Measurements from ENCODE around the gene PROP1.

PROP1 gene

DNA sequence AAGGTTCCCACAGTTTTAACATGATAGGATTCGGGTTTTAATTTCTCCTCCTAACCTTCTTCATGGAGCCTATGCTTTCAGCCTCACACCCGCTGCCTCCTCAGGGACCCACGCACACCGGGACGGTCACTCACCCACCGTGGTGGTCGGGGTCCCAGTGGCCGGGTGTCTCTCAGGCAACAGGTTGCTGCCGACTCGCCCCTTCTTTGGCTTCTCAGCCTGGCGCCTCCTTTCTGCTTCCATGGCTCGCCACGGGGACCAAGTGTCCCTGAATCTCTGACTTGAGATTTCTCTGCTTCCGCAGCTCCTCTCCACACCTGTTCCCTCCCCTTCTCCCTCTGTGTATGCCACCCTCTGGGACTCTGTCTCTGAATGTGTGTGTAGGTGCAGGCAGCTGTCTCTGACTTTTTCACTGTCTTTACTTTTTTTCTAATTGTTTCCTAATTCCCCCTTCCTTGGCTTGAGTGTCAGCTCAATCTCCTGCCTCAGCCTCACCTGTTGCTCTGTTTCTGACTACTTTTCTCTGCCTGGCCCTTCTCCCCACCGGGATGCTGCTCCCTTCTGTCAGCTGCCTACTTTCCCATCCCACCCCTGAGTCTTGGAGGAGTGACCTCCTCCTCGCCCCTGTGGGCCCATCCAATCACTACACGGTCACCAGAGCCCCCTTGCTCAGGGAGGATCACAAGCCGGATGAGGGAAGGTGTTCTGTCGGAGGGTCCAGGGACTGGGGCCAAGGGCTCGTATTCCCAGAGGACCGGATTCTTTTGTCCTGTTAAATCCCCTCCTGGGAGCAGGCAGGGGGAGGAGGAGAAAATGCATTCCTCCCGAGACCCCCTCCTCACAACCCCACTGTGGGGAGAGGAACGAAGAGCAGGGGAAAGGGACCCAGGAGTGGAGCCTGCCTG lies at the start of gene PROP1:
Gene PROP1 (minus strand): TSS at position 552 of the 905 bp plus-strand sequence. CDS start 309 bp downstream, at position 243.
- TF ChIP-seq GATA2 (IDR thresholded peaks at IDR 0.05; ENCODE audit: low read depth, low read length): no peak
- no peak for TF ChIP-seq GATA3 (IDR thresholded peaks at IDR 0.05; ENCODE audit: low read depth, low read length)

DNA sequence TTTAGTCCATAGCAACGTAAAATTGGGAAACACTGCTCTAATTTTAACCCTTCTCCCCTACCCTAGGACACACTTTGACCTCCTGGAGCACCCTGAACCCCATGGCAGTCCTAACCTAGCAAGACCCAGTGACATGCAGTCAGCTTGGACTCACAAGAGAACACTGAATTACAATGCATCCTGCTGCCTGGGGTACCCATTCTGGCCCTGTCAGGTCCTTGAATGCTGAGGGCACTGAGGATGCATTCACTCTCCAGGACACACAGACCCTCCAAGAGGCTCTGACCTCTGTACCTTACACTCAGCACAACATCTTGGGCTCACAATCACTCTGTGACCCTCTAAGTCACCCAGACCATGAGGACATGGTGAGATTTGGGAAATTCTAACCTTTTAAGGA lies 1.8 kb upstream of the PROP1 start:
- no peak for TF ChIP-seq GATA3 (IDR thresholded peaks at IDR 0.05; ENCODE audit: low read depth, low read length)
- TF ChIP-seq GATA2 (IDR thresholded peaks at IDR 0.05; ENCODE audit: low read depth, low read length): no peak

DNA sequence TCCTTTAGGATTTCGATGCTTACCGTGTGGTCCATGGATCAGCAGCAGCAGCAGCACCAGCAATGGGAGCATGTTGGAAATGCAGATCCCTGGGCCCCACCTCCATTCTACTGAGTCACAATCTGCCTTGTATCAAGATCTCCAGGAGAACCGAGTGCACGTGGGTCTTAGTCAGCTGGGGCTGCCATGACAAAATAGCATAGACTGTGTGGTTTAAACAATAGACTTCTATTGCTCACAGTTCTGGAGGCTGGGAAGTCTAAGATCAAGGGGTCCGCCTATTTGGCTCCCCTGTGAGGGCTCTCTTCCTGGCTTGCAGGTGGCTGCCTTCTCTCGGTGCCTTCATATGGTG lies 1.3 kb upstream of the PROP1 start:
- TF ChIP-seq GATA2 (IDR thresholded peaks at IDR 0.05; ENCODE audit: low read depth, low read length): no peak

DNA sequence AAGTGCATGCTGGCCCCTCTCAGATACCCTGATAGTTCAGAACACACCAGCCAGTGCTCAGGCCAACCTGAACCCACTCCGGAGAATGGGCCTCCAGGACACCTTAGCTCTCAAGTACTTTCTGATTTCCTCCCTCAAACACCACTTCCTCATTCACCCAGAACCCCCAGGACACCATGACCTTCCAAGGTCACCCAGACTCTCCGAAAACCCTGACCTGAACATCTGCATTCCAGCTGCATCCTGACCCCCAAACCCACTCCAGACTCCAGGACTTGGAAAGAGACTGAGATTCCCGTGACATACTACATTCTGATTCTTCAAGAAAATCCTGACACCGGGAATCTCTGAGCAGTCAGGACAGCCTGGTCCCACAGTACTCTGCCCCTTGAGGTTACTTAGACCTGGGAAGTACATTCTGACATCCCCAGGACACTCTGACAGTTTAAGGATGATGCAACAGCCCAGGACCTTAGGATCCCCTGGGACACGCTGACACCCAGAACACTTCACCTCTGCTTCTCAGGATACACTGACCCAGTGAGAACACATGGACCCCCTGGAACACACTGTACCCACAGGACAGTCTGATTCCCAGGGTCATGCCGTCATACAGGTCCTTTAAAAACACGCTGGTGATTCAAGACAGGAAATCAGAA lies 747 bp upstream of the PROP1 start:
- TF ChIP-seq GATA2 (IDR thresholded peaks at IDR 0.05; ENCODE audit: low read depth, low read length) (no peak), GATA3 (IDR thresholded peaks at IDR 0.05; ENCODE audit: low read depth, low read length) (no peak)

DNA sequence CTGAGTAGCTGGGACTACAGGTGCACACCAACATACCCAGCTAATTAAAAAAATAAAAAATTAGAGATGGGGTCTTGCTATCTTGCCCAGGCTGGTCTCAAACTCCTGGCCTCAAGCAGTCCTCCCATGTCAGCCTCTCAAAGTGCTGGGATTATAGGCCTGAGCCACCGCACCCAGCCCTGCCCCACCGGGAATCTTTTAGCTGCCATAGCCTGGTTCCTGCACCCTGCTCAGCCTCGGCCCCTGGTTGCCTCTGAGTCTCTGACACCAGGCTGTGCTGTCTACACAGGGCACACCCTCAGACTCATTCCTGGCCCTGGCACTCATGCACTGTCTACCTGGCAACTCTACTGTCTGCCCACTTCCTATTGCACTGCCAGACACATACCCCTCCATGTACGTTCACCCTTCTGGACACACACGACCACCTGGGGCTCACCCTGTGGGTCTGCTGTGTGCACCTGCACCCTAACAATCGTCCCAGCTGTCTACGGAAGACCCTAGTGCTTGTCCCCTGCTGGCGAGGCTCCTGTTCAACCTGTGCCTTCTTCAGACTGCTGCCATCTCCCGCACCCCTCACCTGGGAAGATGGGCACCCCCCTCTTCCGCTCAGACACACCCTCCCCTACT lies 1.4 kb downstream of the PROP1 start:
- TF ChIP-seq GATA3 (IDR thresholded peaks at IDR 0.05; ENCODE audit: low read depth, low read length): no peak

DNA sequence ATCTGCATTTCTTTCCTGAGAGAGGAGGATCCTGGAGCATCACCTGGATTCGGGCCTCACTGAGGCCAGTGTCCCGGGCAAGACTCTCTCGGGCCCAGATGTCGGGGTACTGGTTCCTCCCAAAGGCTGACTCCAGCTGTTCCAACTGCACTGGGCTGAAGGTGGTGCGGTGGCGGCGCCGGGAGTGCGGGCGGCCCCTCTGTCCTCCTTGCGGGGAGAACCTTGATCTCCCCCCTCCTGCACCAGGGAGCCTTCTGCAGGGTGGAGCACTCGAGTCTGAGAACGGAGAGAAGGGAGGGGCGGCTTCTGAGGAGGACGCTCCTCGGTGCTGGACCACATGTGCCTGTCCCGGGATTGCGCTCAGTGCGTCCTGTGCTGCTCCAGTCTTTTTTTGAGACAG lies 2.0 kb downstream of the PROP1 start:
- no peak for TF ChIP-seq GATA2 (IDR thresholded peaks at IDR 0.05; ENCODE audit: low read depth, low read length)
- no peak for TF ChIP-seq GATA3 (IDR thresholded peaks at IDR 0.05; ENCODE audit: low read depth, low read length)

DNA sequence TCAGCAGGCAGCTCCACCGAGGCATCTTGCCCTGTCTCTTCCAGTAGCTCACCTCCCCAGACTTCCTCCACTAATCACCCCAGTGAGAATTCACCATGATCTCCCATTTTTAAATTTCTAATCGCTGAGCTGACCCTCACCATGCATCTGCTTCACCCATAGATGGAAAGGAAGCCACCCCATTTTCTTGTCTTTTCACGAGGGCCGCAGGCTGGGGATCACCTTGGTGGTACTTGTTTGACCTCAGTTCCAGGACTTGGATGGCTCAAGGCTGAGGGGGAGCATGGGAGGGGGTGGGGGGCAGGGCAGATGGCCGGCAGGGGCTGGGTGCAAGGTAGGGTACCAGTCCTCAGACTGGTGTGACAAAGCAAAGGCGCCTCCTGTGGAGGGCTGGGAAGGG lies 3.6 kb downstream of the PROP1 start:
- TF ChIP-seq GATA2 (IDR thresholded peaks at IDR 0.05; ENCODE audit: low read depth, low read length): no peak
- TF ChIP-seq GATA3 (IDR thresholded peaks at IDR 0.05; ENCODE audit: low read depth, low read length): no peak

DNA sequence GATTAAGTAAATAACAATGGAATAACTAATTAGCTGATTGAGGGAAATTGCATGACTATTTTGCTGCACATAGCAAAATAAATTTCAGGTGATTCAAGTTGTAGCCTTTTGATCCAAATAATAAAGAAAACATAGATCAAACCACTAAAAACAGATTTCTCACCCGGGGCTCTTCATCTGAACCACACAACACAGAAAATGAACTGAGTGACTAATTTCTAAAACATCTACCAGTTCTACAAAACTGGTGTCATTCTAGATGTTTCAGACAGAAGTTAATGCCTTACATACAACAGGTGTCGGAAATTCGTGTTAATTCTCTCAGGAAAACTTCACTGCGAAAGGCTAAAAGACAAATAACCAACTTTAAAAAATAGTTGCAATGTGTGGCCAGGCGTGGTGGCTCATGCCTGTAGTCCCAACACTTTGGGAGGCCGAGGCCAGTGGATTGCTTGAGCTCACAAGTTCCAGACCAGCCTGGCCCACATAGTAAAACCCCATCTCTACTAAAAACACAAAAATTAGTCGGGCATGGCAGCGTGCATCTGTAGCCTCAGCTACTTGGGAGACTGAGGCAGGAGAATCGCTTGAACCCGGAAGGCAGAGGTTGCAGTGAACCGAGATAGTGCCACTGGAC lies 6.9 kb downstream of the PROP1 start:
- no peak for TF ChIP-seq GATA3 (IDR thresholded peaks at IDR 0.05; ENCODE audit: low read depth, low read length)
- no peak for TF ChIP-seq GATA2 (IDR thresholded peaks at IDR 0.05; ENCODE audit: low read depth, low read length)

DNA sequence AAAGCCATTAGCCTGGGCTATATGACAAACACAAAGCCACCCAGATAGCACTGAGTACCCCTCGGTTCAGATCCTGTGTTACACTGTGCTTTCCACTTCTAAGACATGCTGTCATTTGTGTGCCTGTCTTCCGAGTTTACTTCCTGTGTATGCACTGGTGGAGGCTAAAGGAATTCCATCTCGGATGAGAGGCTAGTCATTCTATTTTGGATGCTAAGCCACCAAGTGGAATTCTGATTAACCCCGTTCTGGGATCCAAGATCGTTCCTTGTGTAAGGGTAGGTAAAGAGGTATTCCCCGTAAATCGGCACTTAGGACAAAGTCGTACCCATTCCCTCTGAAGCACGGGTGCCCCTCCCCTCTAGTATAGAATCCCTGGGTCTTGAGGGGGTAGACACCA lies 8.7 kb downstream of the PROP1 start:
- TF ChIP-seq GATA2 (IDR thresholded peaks at IDR 0.05; ENCODE audit: low read depth, low read length): no peak
- TF ChIP-seq GATA3 (IDR thresholded peaks at IDR 0.05; ENCODE audit: low read depth, low read length): no peak

DNA sequence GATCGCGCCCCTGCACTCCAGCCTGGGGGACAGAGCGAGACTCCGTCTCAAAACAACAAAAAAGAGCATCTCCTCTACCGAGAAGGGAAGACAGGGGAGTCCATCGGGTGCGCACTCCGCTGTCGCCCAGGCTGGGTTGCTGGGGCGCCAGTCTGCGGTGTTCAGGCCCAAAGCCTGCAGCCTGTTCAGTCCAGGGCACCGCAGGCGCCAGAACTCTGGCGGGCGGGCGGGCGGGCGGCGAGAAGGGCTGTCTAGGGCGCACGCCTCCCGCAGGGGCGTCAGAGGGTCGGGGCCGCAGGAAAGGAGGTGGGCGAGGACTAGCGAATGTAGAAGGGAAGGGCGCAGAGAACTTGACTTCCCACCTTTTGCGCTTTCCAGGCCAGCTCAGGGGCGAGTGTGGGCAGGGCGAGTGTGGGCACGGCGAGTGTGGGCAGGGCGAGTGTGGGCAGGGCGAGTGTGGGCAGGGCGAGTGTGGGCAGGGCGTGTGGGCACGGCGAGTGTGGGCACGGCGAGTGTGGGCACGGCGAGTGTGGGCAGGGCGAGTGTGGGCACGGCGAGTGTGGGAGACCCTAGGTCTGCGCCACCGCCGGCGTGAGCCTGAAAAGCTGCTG lies 10.5 kb downstream of the PROP1 start:
- TF ChIP-seq GATA3 (IDR thresholded peaks at IDR 0.05; ENCODE audit: low read depth, low read length): no peak
- TF ChIP-seq GATA2 (IDR thresholded peaks at IDR 0.05; ENCODE audit: low read depth, low read length): no peak

DNA sequence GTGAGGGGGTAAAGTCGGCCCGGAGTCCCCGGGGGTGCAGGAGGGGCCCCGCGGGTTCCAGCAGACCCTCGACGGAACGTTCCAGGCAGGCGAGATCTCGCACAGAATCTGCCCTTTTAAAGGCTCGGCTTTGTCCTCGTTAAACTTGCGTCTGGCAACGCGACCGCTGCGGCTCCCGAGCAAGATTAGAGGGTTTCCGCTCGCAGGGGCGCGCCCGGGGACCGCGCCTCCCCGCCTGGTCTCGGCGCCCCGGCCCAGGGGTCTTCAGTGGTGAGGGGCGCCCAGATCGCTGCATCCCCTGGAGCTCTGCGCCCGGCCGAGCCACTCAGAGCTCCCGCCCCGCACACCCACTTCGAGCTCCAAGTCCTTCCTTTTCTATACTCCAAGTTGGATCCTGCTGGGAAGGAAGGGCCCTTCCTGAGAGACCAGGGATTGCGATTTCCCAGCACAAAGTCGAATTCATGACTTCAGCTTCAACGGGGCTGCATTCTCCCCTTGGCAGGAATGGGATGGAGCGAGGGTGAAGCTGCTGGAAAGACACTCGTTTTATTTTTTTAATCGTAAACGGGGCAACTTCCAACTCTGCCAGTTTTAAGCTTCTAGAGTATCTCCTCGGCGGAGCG lies 11.3 kb downstream of the PROP1 start:
- TF ChIP-seq GATA3 (IDR thresholded peaks at IDR 0.05; ENCODE audit: low read depth, low read length): no peak

DNA sequence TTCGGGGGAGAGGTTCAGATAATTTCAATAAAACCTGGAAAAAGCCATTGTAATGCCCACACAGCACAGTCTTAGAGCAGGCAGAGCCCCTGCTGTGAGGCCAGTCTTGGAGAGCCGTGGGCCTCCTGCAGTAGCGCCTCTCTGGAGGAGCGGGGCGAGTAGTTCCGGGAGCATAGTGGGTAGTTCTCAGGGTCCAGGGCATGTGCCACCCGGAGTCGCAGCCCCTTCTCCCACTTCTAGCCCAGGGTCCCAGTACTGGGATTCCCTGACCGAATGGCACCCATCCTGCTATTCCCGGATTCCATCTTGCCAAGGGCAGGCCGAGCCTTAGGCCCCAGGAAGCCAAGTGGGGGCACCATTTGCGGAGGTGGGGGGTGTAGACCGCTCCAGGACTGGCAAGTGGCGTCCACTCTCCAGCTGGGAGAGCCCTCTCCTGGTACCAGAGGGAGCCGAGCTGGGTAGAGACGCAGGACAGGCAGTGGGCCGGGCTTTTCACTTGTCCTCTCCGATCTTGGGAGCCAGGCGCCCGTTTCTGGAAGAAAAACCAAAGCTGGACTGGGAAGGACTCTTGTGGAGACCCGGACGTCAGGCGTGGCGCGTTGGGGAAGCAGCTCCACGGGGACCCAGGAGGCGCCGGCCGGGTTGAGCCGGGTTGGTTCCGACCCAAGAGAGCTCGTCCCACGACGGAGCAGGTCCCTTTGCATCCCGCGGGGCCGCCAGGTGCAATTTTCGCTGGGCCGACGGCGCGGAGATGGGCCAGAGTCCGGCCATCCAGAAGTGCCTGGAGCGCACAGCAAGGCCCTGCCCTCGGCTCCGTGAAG lies 12.1 kb downstream of the PROP1 start:
- no peak for TF ChIP-seq GATA3 (IDR thresholded peaks at IDR 0.05; ENCODE audit: low read depth, low read length)
- TF ChIP-seq GATA2 (IDR thresholded peaks at IDR 0.05; ENCODE audit: low read depth, low read length): no peak

DNA sequence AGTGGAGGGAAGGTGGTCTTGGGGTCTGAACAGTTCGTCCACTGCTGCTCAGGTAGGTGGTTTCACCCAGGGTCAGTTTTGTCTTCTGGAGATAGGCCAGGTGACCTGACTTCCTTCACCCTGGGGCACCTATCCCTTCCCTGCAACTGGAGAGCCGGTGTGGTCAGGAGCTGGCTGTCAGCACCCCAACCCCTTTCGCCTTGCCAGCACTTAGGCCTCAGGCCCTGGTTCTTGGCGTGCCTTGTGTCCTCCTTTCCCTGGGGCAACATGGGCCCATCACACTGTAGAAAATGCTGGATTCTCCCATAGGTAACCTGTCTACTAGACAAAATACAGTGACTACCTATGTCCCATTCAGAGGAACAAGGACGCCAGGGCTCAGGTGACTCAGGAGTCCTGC lies 13.1 kb downstream of the PROP1 start:
- TF ChIP-seq GATA2 (IDR thresholded peaks at IDR 0.05; ENCODE audit: low read depth, low read length): no peak
- TF ChIP-seq GATA3 (IDR thresholded peaks at IDR 0.05; ENCODE audit: low read depth, low read length): no peak
